Endothelial cell of umbilical vein (primary cell): ENCODE results near the gene PNMA1. TPM values are rescaled to one million over a fixed set of nuclear protein-coding genes. Genes with fewer than 3 reads are reported as not detected.

ENCODE experiments used
- BruUV-seq: library from RNA; stranded (reverse); fragments of 400-500 nt; replicated peaks from 2 replicates; lab custom pipeline; 2021; lab: Mats Ljungman, UMichigan
- CTCF ChIA-PET: fragments of 300-600, 350-600 bp; sonication (Branson Sonifier 250); formaldehyde crosslinking; loops from one replicate; lab custom pipeline; 2021; ENCODE audit warnings: antibody characterized with exemption, inconsistent platforms; lab: Charles Lee
- POLR2A ChIA-PET: fragments of 300-600, 350-600 bp; sonication (Branson Sonifier 250); formaldehyde crosslinking; loops from one replicate; lab custom pipeline; 2021; ENCODE audit warnings: antibody characterized with exemption, inconsistent platforms; lab: Charles Lee
- DNase-seq: peaks from one replicate; pipeline ENCODE4 v3.0.0-alpha.2; 2011; ENCODE audit warnings: low read depth, low spot score
- FAIRE-seq: peaks from 2 replicates; lab custom pipeline; 2011; peaks lifted over from hg19 to GRCh38; lab: Jason Lieb, UNC
- H2AFZ ChIP-seq: 2 replicates; pipeline ENCODE4 v1.6.0; 2012; ENCODE audit warnings: low read depth, low read length, control low read depth, inconsistent platforms
- H3K27ac ChIP-seq: 2 replicates; pipeline ENCODE4 v1.5.1; 2011; ENCODE audit warnings: low read depth, mild to moderate bottlenecking, control low read depth, low read length, moderate library complexity; ENCODE audit not compliant: insufficient read depth
- H3K27me3 ChIP-seq, 2 experiments: 2 replicates each; pipeline versions ENCODE4 v1.6.0 to v1.6.1; 2011; ENCODE audit warnings: low read length in 2 of 2, mixed read lengths in 1 of 2; ENCODE audit not compliant: control insufficient read depth in 2 of 2, insufficient read depth in 2 of 2
- H3K36me3 ChIP-seq, 2 experiments: 2 replicates in 1 of 2; 3 replicates in 1 of 2; pipeline ENCODE4 v1.5.1; 2011; ENCODE audit warnings: low read length in 2 of 2, mild to moderate bottlenecking in 1 of 2, moderate library complexity in 1 of 2; ENCODE audit not compliant: control insufficient read depth in 2 of 2, insufficient read depth in 2 of 2; ENCODE audit errors: extremely low read depth in 1 of 2
- H3K4me1 ChIP-seq: 3 replicates; pipeline ENCODE4 v1.5.1; 2011; ENCODE audit warnings: mild to moderate bottlenecking, low read length; ENCODE audit not compliant: control insufficient read depth, insufficient read depth; ENCODE audit errors: extremely low read depth
- H3K4me2 ChIP-seq: 2 replicates; pipeline ENCODE4 v1.6.1; 2011; ENCODE audit warnings: low read length, control low read depth, mixed read lengths; ENCODE audit not compliant: insufficient read depth
- H3K4me3 ChIP-seq, 3 experiments: fragments of 200-600 bp in 1 of 3; sonication (generic), shearing (Covaris generic) in 1 of 3; replicated peaks in 1 of 3; 2 replicates each; pipeline ENCODE4 v1.5.1; 2011 to 2016; ENCODE audit warnings: control low read depth in 3 of 3, low read length in 3 of 3, mild to moderate bottlenecking in 2 of 3, inconsistent platforms in 1 of 3, low read depth in 1 of 3, moderate library complexity in 1 of 3; ENCODE audit not compliant: insufficient read depth in 1 of 3
- H3K79me2 ChIP-seq: 2 replicates; pipeline ENCODE4 v1.6.0; 2012; ENCODE audit warnings: low read length, inconsistent platforms; ENCODE audit not compliant: control insufficient read depth, insufficient read depth
- H3K9ac ChIP-seq: replicated peaks from 2 replicates; pipeline ENCODE3; 2011; ENCODE audit warnings: low read length, control low read depth; ENCODE audit not compliant: insufficient read depth; ENCODE audit errors: extremely low read depth
- H3K9me1 ChIP-seq: replicated peaks from 3 replicates; pipeline ENCODE4 v1.6.0; 2011; ENCODE audit warnings: mild to moderate bottlenecking, low read length; ENCODE audit not compliant: control insufficient read depth, insufficient read depth; ENCODE audit errors: extremely low read depth
- H3K9me3 ChIP-seq: replicated peaks from 2 replicates; pipeline ENCODE4 v1.5.1; 2012; ENCODE audit warnings: low read length, inconsistent platforms; ENCODE audit not compliant: control insufficient read depth, insufficient read depth
- H4K20me1 ChIP-seq: replicated peaks from 2 replicates; pipeline ENCODE3; 2011; ENCODE audit warnings: mild to moderate bottlenecking, low read length; ENCODE audit not compliant: control insufficient read depth, insufficient read depth; ENCODE audit errors: extremely low read depth
- EZH2 ChIP-seq: IDR thresholded peaks from 2 replicates; pipeline ENCODE4 v1.6.1; 2012; ENCODE audit warnings: borderline replicate concordance, low read depth, mild to moderate bottlenecking, moderate library complexity, low read length, inconsistent platforms; ENCODE audit not compliant: severe bottlenecking
- FOS ChIP-seq: IDR thresholded peaks from 2 replicates; pipeline ENCODE4 v1.6.1; 2011; ENCODE audit warnings: mild to moderate bottlenecking, low read length, moderate library complexity, borderline replicate concordance; ENCODE audit not compliant: insufficient read depth
- GATA2 ChIP-seq: IDR thresholded peaks from 2 replicates; pipeline ENCODE4 v1.7.0; 2011; ENCODE audit warnings: low read depth, mild to moderate bottlenecking, moderate library complexity, mixed read lengths, low read length; ENCODE audit not compliant: insufficient read length, insufficient read depth
- JUN ChIP-seq: IDR thresholded peaks from 2 replicates; pipeline ENCODE4 v1.6.1; 2011; ENCODE audit warnings: borderline replicate concordance, low read depth; ENCODE audit not compliant: insufficient read length, insufficient read depth
- MAX ChIP-seq: IDR thresholded peaks from 2 replicates; pipeline ENCODE4 v1.6.1; 2011; ENCODE audit not compliant: insufficient read depth, insufficient read length
- MYC ChIP-seq: IDR thresholded peaks from one replicate; pipeline ENCODE4 v1.6.1; 2011; ENCODE audit warnings: mild to moderate bottlenecking, low read depth, low read length
- POLR2A ChIP-seq: IDR thresholded peaks from 2 replicates; pipeline ENCODE4 v1.6.1; 2012; ENCODE audit warnings: low read depth, mild to moderate bottlenecking, control low read depth, low read length
- POLR2AphosphoS5 ChIP-seq: IDR thresholded peaks from 2 replicates; pipeline ENCODE4 v1.6.1; 2012; ENCODE audit warnings: low read depth, mild to moderate bottlenecking, control low read depth, low read length, moderate library complexity; ENCODE audit not compliant: insufficient read depth
- dilution Hi-C: fragments of 300-500 bp; cut with MboI; formaldehyde crosslinking; loops from one replicate; pipeline ENCODE4 v1.15.0; 2019; ENCODE audit warnings: low sequenced_read_pairs; ENCODE audit not compliant: extremely low pct_ligation_motif_present
- intact Hi-C: fragments of 100-400 bp; cut with micrococcal nuclease; formaldehyde crosslinking; loops from one replicate; pipeline ENCODE4 v1.10.0; 2022
- polyA plus RNA-seq, 4 experiments: library from polyadenylated mRNA; depleted of rRNA in 3 of 4; stranded (reverse) in 3 of 4; unstranded in 1 of 4; fragments of >200 nt; gene quantifications; 2 replicates each; pipeline versions ENCODE4 v1.2.1 to v1.2.3, GENCODE V29; 2011 to 2012; ENCODE audit warnings: missing spikeins in 1 of 4
- total RNA-seq: library from RNA; stranded (reverse); gene quantifications from 2 replicates; pipeline ENCODE4 v1.2.3, GENCODE V29; 2021
- TF ChIP-seq, protein P1 (sequence below), 2 donors: IDR thresholded peaks; 1 replicate in 1 of 2; 2 replicates in 1 of 2; pipeline ENCODE4 v1.5.1; 2011; ENCODE audit warnings: low read length in 2 of 2, mild to moderate bottlenecking in 2 of 2, moderate library complexity in 2 of 2, control low read depth in 1 of 2, inconsistent platforms in 1 of 2, low read depth in 1 of 2; ENCODE audit not compliant: insufficient read depth in 1 of 2; ENCODE audit errors: extremely low read depth in 1 of 2

PNMA1 gene
- total and polyA plus RNA-seq, 2 donors (not counting 3 experiments of a cell fraction or from before 2014, with no cell fraction given) = 29.8 to 82.6 TPM

DNA sequence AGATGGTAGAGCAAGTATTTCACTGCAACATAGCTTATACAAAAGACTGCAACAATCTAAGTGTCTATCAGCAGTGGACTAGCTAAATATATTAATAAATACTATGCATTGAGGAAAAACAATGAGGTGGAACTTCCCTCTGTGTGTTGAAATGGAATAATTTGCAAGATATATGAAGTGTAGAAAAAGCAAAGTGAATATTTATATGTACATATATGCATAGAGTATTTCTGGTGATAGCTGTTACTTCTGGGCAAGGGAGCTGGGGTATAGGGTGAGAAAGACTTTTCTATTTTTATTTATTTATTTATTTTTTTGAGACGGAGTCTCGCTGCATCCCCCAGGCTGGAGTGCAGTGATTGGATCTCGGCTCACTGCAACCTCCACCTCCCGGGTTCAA lies 35.5 kb downstream of the PNMA1 start:
- FAIRE-seq (no peak), DNase-seq (no peak)
- dilution Hi-C loops = no loop called here
- no TSS peak for BruUV-seq
- H4K20me1 ChIP-seq = no peaks in the 10 kb centered on the region
- H3K27ac ChIP-seq = no peak overlapping the region
- no peaks in the 10 kb centered on the region for H3K9me3 ChIP-seq
- no peak overlapping the region for H3K4me2 ChIP-seq
- no peaks in the 10 kb centered on the region for H3K9me1 ChIP-seq
- no peak overlapping the region for H3K9ac ChIP-seq
- H3K36me3 ChIP-seq = no peaks in the 10 kb centered on the region
- H3K27me3 ChIP-seq = no peaks in the 10 kb centered on the region
- CTCF ChIA-PET = interaction anchor here (0.6 to 1.7 kb wide), 3 partner anchors 11 to 24 kb away, joined by 4 read pairs; no protein-coding TSS in a partner anchor
- H3K79me2 ChIP-seq = no peaks in the 10 kb centered on the region
- intact Hi-C loops = no loop called here
- H3K4me3 ChIP-seq = no peak overlapping the region
- POLR2A ChIA-PET = no interaction called here
- H2AFZ ChIP-seq = no peak overlapping the region
- no peaks in the 10 kb centered on the region for H3K4me1 ChIP-seq
- TF ChIP-seq MYC (no peak), MAX (no peak)

DNA sequence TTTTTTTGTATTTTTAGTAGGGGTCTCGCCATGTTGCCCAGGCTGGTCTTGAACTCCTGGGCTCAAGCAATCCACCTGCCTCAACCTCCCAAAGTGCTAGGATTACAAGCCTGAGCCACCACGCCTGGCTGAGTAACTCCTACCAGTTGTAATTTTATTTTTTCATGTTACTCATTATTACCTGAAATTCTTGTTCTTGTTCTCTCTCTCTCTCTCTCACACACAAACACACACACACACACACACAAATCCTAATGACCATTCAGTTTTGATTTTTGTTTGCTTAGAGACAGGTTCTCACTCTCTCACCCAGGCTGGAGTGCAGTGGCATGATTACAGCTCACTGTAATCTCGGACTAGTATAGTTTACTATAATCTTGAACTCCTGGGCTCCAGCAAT lies 39.2 kb downstream of the PNMA1 start:
- no peaks in the 10 kb centered on the region for H3K79me2 ChIP-seq
- H3K9me3 ChIP-seq = no peaks in the 10 kb centered on the region
- intact Hi-C loops = no loop called here
- POLR2A ChIA-PET = no interaction called here
- H3K4me3 ChIP-seq = no peak overlapping the region
- TF ChIP-seq, protein P1, sequence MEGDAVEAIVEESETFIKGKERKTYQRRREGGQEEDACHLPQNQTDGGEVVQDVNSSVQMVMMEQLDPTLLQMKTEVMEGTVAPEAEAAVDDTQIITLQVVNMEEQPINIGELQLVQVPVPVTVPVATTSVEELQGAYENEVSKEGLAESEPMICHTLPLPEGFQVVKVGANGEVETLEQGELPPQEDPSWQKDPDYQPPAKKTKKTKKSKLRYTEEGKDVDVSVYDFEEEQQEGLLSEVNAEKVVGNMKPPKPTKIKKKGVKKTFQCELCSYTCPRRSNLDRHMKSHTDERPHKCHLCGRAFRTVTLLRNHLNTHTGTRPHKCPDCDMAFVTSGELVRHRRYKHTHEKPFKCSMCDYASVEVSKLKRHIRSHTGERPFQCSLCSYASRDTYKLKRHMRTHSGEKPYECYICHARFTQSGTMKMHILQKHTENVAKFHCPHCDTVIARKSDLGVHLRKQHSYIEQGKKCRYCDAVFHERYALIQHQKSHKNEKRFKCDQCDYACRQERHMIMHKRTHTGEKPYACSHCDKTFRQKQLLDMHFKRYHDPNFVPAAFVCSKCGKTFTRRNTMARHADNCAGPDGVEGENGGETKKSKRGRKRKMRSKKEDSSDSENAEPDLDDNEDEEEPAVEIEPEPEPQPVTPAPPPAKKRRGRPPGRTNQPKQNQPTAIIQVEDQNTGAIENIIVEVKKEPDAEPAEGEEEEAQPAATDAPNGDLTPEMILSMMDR (IDR thresholded peaks at IDR 0.05; ENCODE audit: extremely low read depth in 1 of 2, insufficient read depth in 1 of 2, low read depth in 1 of 2, low read length in 2 of 2) = no peak
- TF ChIP-seq MYC (no peak), EZH2 (no peak), JUN (no peak), POLR2A (no peak), POLR2AphosphoS5 (no peak), MAX (no peak), FOS (no peak), GATA2 (no peak)
- no peak overlapping the region for H3K4me2 ChIP-seq
- no peak overlapping the region for H3K9ac ChIP-seq
- dilution Hi-C loops = no loop called here
- BruUV-seq = no TSS peak
- no peak for FAIRE-seq
- H3K9me1 ChIP-seq = no peaks in the 10 kb centered on the region
- H4K20me1 ChIP-seq = no peaks in the 10 kb centered on the region
- CTCF ChIA-PET = no interaction called here
- H2AFZ ChIP-seq = no peak overlapping the region
- no peaks in the 10 kb centered on the region for H3K4me1 ChIP-seq
- no peak for DNase-seq
- no peaks in the 10 kb centered on the region for H3K27me3 ChIP-seq
- H3K36me3 ChIP-seq = no peaks in the 10 kb centered on the region
- no peak overlapping the region for H3K27ac ChIP-seq
